ENCODE results near the gene PARL.
A peak's percentile ranks its signal among the peaks of the same experiment; 100 is the strongest.
"Not testable (repeated sequence)": the region's sequence is repeated elsewhere in the genome, so short reads cannot be mapped to it uniquely, and the experiment has no call there.

Gene PARL

DNA sequence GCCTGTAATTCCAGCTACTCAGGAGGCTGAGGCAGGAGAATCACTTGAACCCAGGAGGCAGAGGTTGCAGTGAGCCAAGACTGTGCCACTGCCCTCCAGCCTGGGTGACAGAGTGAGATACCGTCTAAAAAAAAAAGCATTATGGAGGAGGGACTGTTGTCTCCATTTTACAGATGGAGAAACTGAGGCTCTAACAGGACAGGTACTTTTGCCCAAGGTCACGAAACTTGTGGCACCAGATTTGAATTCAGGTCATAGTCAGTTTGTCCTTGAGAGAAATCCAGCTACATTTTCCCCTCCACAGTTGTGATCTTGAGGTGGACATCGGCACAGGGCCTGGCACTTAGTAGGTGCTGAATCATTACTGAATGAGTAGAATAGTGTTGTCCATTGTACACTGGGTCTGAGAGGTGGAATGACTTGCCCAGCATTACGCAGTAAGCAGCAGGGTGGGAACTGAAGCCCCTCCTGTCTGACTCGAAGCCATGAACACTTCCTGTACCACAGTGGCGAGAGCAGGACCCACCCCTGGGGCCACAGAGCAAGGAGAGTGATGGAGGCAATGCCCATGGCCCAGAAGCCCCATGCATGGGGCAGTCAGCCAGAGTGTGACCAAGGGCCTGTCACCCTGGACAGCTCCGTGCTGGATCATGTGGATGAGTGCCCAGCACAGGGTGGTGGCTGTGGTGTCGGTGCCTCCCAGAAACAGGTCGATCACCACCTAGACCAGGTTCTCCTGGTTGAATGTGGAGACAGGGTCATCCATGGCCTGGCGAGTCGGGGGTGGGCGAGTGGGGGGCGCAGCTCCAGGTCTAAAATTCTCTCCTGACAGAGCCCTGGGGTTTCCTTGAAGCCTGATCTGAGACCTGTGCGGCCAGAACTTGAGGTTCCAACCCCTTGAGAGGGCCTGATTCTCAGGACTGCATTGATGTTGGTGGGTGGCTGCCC lies 20.4 kb upstream of the PARL start:
- no peak for DNase-seq

DNA sequence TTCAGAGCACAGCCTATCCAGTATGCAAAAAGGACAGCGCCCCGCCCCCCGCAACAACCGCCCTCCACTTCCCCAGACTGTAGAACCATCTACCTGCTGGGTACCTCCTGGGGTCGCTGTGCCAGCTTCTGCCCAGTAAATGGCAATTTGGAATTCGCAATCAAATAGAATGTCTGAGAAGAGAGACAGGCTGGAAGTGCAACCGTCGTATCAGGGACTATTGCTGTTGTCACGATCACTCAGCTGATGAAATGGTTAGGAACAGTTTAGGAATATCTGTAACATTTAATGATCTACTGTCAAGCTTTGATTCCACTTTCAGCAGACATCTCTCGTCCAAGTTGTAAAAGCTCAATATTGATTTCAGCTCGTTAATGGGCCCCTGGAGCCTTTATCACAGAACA lies 13.3 kb upstream of the PARL start:
- DNase-seq = no peak

DNA sequence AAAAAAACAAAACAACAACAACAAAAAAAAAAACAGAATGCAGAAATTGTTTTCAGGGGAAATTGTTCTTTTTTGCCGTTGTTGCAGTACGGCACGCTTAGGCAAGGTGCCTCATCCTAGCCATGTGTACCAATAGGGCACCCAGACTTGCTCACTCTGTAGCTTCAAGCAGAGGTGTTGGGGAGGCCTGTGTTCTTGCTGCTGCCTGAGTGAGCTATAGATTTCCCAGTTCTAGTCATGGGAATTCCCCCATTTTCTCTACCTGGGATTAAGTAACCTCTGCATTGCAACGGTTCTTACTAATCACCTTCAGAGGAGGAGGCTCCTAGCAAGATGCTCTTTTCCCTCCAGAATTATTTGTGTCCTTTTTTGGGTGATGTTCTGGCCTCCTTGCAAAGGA lies 12.9 kb upstream of the PARL start:
- no peak for DNase-seq

DNA sequence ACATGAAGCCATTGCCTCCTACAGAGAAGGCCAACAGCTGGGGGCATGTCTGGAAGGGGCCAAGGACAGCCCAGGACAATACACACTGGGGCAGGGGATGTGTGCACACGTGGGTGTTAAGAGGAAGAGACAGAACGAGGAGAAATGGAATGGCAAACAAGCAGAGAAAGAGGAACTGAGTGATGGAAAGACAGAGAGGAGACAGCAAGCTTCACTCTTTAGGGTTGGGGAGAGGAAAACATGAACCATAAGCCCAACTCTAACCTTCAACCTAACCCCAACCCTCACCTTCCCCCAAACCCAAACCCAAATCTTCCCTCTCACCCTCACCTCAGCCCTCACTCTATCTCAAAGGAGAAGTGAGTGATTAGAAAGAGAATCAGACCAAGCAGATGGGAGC lies 11.9 kb upstream of the PARL start:
- no peak for DNase-seq

DNA sequence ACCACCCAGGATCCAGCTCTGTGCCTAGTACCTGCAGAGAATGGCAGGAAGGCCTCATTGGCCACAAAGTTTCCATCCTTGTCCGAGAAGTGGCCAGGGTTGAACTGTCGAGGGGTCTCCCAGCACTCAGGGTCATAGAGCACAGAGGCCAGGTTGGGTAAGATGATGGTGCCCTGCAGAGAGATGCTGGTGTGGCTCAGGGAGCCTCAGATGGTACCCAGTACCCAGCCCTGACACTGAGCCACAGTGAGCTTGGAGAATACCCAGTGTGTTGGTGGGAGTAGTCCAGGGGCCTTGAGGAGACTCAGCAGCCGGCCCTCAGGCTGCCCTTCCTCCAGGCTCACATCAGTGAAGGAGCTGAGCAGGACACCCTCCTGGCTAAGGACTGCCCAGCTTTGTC lies 11.5 kb upstream of the PARL start:
- no peak for DNase-seq

DNA sequence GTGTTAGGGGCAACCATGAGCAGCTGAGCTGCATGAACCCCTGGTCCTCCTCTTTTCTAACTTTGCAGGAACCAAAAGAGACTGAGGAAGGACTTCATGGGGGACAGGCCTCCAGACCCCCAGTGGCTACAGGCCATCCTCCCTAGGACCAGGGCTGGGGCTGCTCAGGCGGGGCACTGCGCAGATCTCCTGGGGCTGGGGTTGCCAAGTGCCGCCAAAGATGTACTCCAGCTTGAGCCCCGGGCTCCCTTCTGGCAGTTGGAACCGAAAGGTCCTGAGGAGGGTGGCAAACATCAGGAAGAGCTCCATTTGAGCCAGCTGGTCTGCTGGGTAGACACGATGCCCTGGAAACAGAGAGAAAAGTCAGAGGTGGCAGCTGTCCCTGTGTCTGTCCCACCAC lies 11.1 kb upstream of the PARL start:
- DNase-seq = no peak

DNA sequence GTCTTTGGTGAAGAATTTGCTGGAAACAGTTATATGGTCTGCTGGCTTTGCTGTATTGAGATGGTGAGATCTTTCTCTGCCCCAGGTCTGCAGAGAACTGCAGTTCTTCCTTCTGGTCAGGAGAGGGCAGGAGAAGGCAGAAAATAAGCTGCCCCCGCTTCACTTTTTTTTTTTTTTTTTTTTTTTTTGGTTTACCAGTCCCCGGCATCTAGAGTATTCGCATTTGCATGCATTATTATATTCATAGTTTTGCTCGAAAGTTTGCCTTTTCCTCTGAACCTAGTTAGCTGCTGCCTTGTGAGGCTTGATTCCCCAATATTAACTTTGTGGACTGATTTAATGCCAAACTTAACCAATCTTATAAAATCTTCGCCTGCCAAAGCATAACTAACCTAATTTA lies 10.6 kb upstream of the PARL start:
- peak; percentile 37 for DNase-seq

DNA sequence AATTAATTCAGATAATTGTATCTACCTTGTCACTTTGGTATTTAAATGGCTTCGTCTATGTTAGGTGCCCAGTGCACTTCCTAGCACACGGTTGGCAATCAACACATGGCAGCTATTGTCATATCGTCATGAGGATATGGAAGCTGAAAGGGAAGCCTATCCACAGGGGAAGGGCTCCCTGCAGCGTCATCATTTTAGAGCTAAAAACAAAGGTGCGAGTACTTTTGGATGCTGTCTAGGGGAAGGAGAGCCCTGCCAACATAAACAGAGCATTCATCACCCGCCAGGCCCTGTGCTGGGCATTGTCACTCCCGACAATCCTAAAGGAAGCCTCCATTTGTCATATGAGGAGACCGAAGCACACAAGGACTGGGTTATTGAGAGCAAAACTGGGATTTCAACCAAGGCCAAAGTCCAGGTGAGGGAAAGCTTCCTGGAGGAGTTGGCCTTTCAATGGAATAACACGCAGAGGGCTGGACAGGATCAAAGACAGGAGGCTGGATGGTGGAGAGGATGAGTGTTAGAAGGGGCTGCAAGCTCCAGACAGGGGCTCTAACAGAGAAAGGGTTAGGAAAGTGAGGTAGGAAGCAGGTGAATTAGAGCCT lies 8.0 kb upstream of the PARL start:
- DNase-seq = no peak

DNA sequence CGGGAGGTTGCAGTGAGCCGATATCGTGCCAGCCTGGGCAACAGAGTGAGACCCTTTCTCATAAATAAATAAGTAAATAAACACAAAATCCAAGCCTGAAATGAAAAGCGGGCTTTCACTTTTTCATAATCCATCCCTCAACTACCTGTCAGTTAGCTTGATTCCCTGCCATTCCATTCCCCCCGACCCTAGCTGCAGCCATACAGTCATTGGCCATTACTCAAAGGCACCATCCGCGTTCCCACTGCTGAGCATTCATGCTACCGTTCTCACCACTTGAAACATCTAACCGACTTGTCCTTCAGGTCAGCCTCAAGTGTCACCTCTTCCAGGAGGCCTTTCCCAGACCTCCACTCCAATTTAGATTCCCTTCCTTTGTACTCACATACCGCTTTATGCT lies 1.1 kb upstream of the PARL start:
- DNase-seq = no peak

DNA sequence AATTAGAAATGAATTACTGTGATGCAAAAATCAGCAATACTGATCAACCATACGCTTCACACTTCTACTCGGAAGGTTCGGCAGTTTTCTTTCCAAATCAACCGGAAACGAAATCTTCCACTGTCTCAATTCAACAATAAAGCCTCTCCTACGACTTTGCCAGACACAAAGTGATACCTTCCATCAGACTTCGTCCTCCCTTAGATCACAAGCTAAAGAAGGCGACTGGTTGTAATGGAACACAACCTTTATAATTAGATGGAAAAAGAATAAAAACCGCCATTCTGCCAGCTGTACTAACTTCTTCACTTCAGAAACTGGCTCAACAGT lies 618 bp downstream of the PARL start:
- no peak for DNase-seq

DNA sequence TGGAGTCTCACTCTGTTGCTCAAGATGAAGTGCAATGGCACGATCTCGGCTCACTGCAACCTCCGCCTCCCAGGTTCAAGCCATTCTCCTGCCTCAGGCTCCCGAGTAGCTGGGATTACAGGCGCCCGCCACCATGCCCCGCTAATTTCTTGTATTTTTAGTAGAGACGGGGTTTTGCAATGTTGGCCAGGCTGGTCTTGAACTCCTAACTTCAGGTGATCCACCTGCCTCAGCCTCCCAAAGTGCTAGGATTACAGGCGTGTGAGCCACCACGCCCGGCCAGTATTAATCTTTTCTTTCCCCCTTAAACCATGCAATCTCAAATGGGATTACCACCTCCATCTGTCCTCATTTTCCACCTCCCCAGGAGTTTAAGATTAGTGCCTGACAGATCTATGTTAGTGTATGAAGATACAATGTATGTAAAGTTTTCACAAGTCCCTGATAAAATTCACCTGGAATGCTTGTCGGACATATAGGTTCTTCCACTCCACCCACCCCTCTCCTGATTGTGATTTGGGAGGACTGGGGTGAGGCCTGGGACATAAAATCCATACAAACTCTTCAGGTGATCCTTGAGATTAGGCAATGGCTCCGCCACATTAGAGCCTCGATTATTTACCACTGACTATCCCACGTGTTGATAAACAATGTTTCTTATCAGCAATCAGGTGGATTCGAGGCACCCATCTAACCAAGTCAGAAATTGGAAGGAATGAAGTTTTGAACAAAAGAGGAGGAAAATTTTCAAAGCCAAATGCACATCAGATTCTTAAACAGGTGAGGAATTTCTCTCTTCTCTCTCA lies 1.2 kb downstream of the PARL start:
- DNase-seq = no peak

DNA sequence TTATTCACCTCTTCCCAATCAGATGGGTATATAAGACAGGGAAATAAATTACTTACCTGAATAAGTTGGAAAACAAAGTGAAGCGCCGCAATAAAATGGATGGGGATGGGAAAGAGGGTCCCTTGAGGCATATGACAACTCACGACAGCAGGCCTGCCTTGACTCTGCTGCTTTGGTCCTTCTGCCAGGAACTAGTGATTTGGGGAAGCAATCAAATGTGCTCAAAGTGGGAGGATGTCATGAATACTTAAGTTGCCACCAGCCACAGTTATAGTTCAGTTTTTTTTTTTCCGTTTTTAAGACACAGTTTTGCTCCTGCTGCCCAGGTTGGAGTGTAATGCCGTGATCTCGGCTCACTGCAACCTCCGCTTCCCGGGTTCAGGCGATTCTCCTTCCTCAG lies 4.6 kb downstream of the PARL start:
- DNase-seq = no peak

DNA sequence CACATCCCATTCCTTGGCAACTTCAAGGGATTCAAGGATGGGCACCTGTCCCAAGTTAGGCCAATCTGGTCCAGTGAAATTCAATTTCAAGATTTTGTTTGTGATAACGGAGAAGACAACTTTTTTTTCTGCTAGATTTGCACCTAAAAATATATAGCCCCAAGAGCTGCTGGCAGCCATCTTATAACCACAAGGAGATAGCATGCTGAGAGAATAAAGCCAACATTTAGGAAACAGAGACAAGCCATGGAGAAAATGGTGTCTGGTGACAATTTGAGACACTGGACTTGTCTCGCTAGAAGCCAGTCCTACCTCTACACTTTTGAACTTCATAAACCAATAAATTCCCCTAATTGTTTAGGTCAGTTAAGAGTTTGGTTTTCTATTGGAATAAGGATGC lies 5.4 kb downstream of the PARL start:
- DNase-seq = no peak

DNA sequence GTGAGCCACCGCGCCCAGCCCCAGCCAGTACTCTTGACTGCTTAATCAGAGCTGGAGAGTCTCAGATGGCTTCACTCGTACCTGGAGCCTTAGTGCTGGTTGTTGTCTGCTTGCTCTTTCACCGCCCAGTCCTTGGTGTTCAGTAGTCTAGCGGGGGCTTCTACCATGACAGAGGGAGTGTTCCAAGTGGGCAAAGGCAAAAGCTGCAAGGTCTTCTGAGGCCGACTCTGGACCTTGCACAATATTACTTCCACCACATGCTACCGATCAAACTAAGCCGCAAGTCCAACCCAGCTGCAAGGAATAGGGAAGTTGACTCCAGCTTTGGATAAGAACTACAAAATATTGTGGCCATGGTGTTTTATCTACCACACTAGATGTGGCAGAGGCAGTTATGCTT lies 6.6 kb downstream of the PARL start:
- no peak for DNase-seq

DNA sequence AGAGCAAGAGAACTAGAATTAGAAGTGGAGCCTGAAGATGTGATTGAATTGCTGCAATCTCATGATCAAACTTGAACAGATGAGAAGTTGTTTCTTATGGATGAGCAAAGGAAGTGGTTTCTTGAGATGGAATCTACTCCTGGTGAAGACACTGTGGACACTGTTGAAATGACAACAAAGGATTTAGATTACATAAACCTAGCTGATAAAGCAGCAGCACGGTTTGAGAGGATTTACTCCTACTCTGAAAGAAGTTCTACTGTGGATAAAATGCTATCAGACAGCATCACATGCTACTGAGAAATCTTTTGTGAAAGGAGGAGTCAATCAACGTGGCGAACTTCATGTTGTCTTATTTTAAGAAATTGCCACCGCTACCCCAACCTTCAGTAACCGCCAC lies 7.5 kb downstream of the PARL start:
- not testable (repeated sequence) for DNase-seq

DNA sequence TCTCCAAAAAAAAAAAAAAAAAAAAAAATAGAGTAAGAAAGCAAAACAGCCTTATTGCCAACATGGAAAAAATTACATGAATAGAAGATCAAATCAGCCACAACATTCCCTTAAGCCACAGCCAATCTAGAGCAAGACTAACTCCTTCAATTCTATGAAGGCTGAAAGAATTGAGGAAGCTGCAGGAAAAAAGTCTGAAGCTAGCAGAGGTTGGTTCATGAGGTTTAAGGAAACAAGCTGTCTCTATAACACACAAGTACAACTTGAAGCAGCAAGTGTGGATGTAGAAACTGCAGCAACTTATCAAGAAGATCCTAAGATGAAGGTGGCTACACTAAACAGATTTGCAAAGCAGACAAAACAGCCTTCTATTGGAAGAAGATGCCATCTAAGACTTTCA lies 9.3 kb downstream of the PARL start:
- DNase-seq = no peak

DNA sequence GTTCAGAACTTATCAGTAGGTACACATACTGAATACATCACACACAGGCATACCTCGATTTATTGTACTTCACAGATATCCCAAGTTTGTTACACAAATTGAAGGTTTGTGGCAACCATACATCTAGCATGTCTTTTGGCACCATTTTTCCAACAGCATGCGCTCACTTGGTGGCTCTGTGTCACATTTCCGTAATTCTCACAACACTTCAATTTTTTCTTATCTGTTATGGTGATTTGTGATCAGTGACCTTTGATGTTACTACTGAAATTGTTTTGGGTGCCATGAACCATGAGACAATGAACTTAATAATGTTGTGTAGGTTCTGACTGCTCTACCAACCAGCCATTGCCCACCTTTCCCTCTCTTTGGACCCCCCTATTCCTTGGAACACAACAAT lies 10.8 kb downstream of the PARL start:
- no peak for DNase-seq

DNA sequence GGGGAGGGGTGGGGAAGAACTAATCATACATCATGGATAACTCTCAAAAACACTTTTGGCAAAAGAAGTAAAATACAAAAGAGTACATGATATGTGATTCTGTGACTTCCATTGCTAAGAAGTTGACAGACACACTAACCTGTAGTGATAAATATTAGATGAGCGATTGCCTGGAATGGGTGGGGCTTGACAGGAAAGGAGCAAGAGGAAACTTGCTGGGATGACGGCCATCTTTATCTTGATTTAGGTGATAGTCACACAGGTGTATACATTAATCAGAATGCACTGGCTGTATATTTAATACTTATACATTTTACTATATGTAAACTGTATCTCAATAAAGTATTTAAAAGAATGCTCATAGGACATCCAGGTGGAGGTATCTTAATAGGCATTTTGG lies 13.1 kb downstream of the PARL start:
- DNase-seq = no peak

DNA sequence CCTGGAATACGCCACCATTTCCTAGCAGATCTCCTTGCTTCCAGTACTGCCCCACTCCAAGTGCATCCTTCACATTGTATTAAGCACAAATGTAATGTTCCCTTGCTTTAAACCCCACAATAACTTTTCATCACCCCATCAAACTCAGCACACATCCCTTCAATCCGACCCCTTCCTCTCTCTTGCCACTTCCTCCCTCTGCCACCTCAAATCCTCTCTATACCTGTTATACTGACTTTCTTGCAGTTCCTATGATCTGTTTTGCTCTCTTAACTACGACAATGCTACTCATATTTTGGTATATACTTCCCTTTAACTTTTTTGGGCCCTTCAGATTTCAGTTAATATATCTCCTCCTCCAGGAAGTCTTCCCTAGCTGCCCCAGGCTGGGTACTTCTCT lies 14.1 kb downstream of the PARL start:
- DNase-seq = no peak

DNA sequence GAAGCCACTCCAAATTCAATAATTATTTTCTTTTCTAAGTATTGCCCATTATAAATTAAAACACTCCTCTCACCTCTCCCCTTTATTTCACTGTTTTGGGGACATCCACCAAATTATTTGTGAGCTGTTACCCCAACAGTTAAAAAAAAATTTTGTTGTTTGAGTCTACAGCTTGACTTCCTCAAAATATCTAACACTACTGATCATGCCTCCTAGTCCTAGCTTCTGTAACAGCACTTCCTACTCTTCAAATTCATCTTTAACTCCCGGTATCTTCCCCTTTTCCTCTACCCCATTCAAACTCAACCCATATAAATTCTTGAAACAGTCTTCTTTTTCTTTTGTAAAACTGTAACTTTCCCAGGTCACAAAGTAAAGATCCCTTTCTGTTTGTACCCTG lies 15.9 kb downstream of the PARL start:
- DNase-seq = no peak

DNA sequence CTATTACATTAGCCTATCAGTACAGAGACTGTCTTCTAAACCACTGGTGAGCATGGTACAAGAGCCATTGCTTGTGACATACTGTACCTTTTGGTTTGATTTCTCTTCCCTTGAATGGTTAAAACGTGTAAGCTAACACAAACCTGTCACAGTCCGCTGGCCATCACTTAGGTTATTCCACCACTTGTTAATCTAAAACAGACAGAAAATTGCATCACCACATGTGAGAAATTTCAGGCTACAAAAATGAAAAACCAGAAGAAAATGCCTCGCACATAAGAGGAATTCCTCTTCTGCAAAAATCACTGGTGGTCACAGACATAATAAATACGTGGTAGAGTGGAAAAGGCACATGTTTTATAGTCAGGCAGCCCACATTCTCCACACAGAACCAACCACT lies 22.1 kb downstream of the PARL start:
- DNase-seq = no peak

DNA sequence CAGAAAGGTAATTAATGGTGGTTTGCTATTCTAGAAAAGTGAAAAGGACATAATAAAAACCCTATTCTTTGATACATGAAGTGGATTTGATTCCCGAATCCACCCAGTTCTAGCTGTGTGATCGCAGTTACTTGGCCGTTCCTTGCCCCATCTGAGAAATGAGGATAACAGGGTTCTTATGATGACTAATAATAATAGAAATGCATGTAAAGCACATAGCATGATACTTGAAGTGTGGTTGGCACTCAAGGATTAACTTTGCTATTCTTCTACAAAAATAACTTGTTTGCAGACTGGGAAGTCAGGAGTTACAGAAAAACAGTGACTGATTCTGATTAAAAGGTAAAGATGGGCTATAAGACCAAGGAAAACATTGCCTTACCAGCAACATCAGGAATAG lies 26.8 kb downstream of the PARL start:
- DNase-seq = no peak

DNA sequence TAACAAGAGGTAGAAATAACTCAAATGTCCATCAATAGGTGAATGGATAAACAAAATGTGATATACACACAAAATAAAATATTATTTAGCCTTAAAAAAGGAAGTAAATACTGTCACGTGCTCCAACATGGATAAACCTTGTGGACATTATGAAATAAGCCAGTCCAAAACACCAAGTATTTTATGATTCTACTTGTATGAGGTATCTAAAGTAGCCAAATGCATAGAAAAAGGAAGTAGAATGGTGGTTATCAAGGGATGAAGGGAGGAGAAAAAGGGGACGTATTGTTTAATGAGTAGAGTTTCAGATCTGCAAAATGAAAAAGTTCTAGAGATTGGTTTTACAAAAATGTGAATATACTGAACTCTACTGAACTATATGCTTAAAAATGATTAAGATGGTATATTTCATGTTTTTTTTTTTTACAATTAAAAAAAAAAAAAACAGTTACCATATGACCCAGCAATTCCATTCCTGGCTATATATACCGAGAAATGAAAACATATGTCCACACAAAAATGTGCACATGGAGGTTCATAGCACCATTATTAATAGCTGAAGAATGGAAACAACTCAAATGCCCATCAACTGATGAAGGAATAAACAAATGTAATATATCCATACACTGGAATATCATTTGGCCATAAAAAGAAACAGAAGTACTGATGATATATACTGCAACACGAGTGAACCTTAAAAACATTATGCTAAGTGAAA lies 30.2 kb downstream of the PARL start:
- no peak for DNase-seq

Measured in NCI-H510A treated with DMSO at 0.1 percent for 48 hours (cell line).